Body of pancreas (tissue), 4 donors: ENCODE measurements around the gene CCDC200. TPM values are rescaled to one million over a fixed set of nuclear protein-coding genes. Genes with fewer than 3 reads are reported as not detected.
A peak's percentile ranks its signal among the peaks of the same experiment; 100 is the strongest.

Source experiments
- ATAC-seq: fragments of 150-250 bp; one replicate; pipeline ENCODE4 v1.9.1; 2016
- DNase-seq, 4 donors: peaks; one replicate each; pipeline ENCODE4 v3.0.0-alpha.2; 2019
- H3K27ac ChIP-seq, 4 donors: fragments of 200-600 bp; sonication (generic); 1 replicate in 3 of 4; 2 replicates in 1 of 4; pipeline versions ENCODE4 v1.5.1 to v1.6.1; 2016 to 2019; ENCODE audit warnings: mild to moderate bottlenecking in 1 of 4, mixed read lengths in 1 of 4, moderate library complexity in 1 of 4
- H3K27me3 ChIP-seq, 2 donors: fragments of 200-600 bp; sonication (generic); one replicate each; pipeline ENCODE4 v1.6.0; 2016; ENCODE audit warnings: mild to moderate bottlenecking in 1 of 2
- H3K36me3 ChIP-seq, 2 donors: fragments of 200-600 bp; sonication (generic); replicated peaks in 1 of 2; 2 replicates each; pipeline ENCODE4 v1.5.1; 2016; ENCODE audit warnings: low read depth in 2 of 2; ENCODE audit not compliant: insufficient read depth in 1 of 2
- H3K4me1 ChIP-seq: fragments of 200-600 bp; sonication (generic); one replicate; pipeline ENCODE4 v1.6.0; 2016
- H3K4me3 ChIP-seq, 2 donors: fragments of 200-600 bp; sonication (generic); 1 replicate in 1 of 2; 2 replicates in 1 of 2; pipeline ENCODE4 v1.5.1; 2016 to 2019
- H3K9me3 ChIP-seq, 3 donors: fragments of 200-600 bp; sonication (generic); 1 replicate in 2 of 3; 2 replicates in 1 of 3; pipeline ENCODE4 v1.5.1; 2016
- POLR2A ChIP-seq, 3 donors: fragments of 450-650 bp; IDR thresholded peaks; one replicate each; pipeline ENCODE4 v1.6.1; 2016; ENCODE audit warnings: antibody characterized with exemption in 3 of 3, mild to moderate bottlenecking in 2 of 3
- WGBS, 2 donors: methylation state at CpG; one replicate each; pipeline ENCODE4 v1.1.5; 2017; 5-methylcytosine and 5-hydroxymethylcytosine counted together
- intact Hi-C: fragments of 100-400 bp; cut with DNase I; formaldehyde crosslinking; loops from one replicate; pipeline ENCODE4 v1.15.1; 2023
- small RNA-seq: library from RNA; depleted of rRNA; stranded (forward); fragments of <200 nt; gene quantifications from one replicate; pipeline ENCODE3, GENCODE V24; 2016
- total RNA-seq, 2 donors: library from RNA; depleted of rRNA; stranded (reverse); fragments of >200 nt; gene quantifications; one replicate each; pipeline ENCODE4 v1.1.0, GENCODE V29; 2016
- TF ChIP-seq, protein P1 (sequence below), 7 experiments: fragments of 450-650 bp in 4 of 7; fragments of 200-600 bp in 3 of 7; sonication (generic) in 3 of 7; IDR thresholded peaks; one replicate each; pipeline ENCODE4 v1.5.1; 2016 to 2019; ENCODE audit warnings: antibody characterized with exemption in 7 of 7

Gene CCDC200
- total RNA-seq, 2 donors from 2014 or later = not detected

- Histone ChIP-seq H3K4me3 (no peak overlapping the region), H3K36me3 (peaks cover 0 to 11% of the 10 kb centered on the region in 2 donors), H3K9me3 (no peaks in the 10 kb centered on the region), H3K4me1 (peaks cover 42% of the 10 kb centered on the region), H3K27me3 (no peaks in the 10 kb centered on the region), H3K27ac (peak overlapping the region in 3 of 4 donors; percentile 13 to 57 (median 31))
- no peak for DNase-seq
- ATAC-seq = no peak
- WGBS, 2 donors = 55 to 67% methylated on average over 4 of the region's 4 CpGs
- TF ChIP-seq, protein P1, sequence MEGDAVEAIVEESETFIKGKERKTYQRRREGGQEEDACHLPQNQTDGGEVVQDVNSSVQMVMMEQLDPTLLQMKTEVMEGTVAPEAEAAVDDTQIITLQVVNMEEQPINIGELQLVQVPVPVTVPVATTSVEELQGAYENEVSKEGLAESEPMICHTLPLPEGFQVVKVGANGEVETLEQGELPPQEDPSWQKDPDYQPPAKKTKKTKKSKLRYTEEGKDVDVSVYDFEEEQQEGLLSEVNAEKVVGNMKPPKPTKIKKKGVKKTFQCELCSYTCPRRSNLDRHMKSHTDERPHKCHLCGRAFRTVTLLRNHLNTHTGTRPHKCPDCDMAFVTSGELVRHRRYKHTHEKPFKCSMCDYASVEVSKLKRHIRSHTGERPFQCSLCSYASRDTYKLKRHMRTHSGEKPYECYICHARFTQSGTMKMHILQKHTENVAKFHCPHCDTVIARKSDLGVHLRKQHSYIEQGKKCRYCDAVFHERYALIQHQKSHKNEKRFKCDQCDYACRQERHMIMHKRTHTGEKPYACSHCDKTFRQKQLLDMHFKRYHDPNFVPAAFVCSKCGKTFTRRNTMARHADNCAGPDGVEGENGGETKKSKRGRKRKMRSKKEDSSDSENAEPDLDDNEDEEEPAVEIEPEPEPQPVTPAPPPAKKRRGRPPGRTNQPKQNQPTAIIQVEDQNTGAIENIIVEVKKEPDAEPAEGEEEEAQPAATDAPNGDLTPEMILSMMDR (IDR thresholded peaks at IDR 0.05) = no peak
- TF ChIP-seq POLR2A (IDR thresholded peaks at IDR 0.05) = no peak
- intact Hi-C loops = no loop called here
Observed at GRCh38 chr17:43175213-43176118, 53.0 kb downstream of the CCDC200 start.

DNA sequence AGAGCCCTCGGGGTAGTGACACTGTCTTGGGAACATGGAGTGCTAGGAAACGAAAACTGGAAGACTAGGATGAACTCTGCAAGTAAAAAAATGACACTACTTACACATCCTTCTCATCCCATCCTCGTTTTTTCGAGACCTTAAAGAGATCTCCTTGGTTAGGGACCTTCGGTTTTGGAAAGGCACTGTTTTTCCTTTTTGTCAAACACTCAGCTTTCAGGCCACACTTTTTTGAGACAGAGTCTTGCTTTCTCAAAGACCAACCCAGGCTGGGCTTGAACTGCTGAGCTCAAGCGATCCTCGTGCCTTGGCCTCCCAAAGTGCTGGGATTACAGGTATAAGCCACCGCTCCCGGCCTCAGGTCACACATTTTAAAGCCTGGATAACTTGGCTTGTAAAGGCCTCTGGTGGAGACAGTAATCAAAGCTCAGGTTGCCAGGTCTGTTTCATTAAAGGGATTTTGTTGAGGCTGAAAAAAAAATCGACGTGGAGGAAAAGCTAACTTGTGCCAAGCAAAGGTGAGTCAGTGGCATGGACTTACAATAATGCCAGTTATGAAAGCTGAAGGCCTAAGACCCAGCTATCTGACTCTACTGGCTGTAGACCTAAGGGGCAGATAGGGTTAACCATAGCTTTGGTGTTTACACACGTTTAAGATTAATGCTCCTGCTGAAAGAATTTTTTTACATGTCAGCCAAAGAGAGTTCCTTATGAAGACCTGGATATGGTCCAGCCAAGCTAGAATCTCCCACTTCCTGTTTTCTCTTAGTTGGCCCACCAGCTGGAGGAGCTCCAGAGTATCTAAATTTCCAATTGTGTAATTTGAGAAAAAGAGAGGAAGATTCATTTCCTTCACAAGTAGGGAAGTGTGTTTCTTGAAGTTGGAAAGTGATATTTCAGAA is 56.6 kb downstream of the CCDC200 start:
- H3K4me3 ChIP-seq = peak overlapping the region; percentile 83 to 92
- ATAC-seq (peak; percentile 9), DNase-seq (peak; percentile 23 to 79 (median 51))
- WGBS, 2 donors = 2 to 5% methylated on average over 12 of the region's 12 CpGs
- TF ChIP-seq POLR2A (IDR thresholded peaks at IDR 0.05) = no peak
- TF ChIP-seq, protein P1 (IDR thresholded peaks at IDR 0.05) = peak in 4 of 7 experiments; percentile 22 to 25 (median 23)
- intact Hi-C loops = no loop called here
- peak overlapping the region; percentile 95 to 99 (median 96) for H3K27ac ChIP-seq
- H3K9me3 ChIP-seq = no peaks in the 10 kb centered on the region
- no peaks in the 10 kb centered on the region for H3K36me3 ChIP-seq
- H3K27me3 ChIP-seq = no peaks in the 10 kb centered on the region
- H3K4me1 ChIP-seq = peaks cover 51% of the 10 kb centered on the region

Small RNAs within 50 kb of the gene (small RNA-seq; reads per million reads assigned to genes)
- gene RF00004 (not detected), gene RNU2-1 (not detected)

Other genes with a start within 250 kb of the CCDC200 start
- under 1 TPM in 1 of 2 donors, not detected in 1; 0.52 TPM for gene PTGES3L, start 248.5 kb downstream of the CCDC200 start, total RNA-seq
- 10 to 100 TPM; 17.1 to 37.6 TPM for gene RUNDC1, start 248.1 kb downstream of the CCDC200 start, total RNA-seq
- gene RPL27, start 230.2 kb downstream of the CCDC200 start, total RNA-seq = 100 to 1,000 TPM; 406 to 507 TPM
- gene IFI35, start 221.8 kb downstream of the CCDC200 start, total RNA-seq = 10 to 100 TPM; 16.2 to 19.5 TPM
- gene VAT1, start 206.2 kb downstream of the CCDC200 start, total RNA-seq = 100 to 1,000 TPM in 1 of 2 donors, 10 to 100 TPM in 1; 83.7 to 101 TPM
- under 1 TPM; 0.33 to 0.52 TPM for gene RND2, start 203.4 kb downstream of the CCDC200 start, total RNA-seq
- gene BRCA1, start 103.3 kb downstream of the CCDC200 start, total RNA-seq = 1 to 10 TPM; 2.6 to 7.6 TPM
- gene NBR1, start 57.4 kb downstream of the CCDC200 start, total RNA-seq = 10 to 100 TPM; 16.2 to 41.0 TPM
- 1 to 10 TPM; 4.9 to 6.9 TPM for gene TMEM106A, start 16.7 kb downstream of the CCDC200 start, total RNA-seq
- gene RNU2-1, start 5.4 kb upstream of the CCDC200 start, total RNA-seq = not detected
- gene ARL4D, start 170.4 kb upstream of the CCDC200 start, total RNA-seq = 1 to 10 TPM; 2.1 to 4.6 TPM